MM.1S (cell line): ENCODE results near the gene KDM6A.
"Not testable (repeated sequence)": the region's sequence is repeated elsewhere in the genome, so short reads cannot be mapped to it uniquely, and the experiment has no call there.

ENCODE experiments used
- DNase-seq: peaks from one replicate; pipeline ENCODE4 v3.0.0-alpha.2; 2015
- H2AFZ ChIP-seq: fragments of 300-600 bp; sonication (generic); 2 replicates; pipeline ENCODE4 v1.6.0; 2016; ENCODE audit warnings: antibody characterized with exemption, low read length
- H3F3A ChIP-seq: fragments of 300-600 bp; sonication (generic); 2 replicates; pipeline ENCODE4 v1.6.1; 2016; ENCODE audit warnings: mild to moderate bottlenecking, antibody characterized with exemption, low read length, moderate library complexity, mixed read lengths; ENCODE audit not compliant: insufficient read depth
- H3K27ac ChIP-seq: fragments of 300-600 bp; sonication (generic); 2 replicates; pipeline ENCODE4 v1.5.1; 2016; ENCODE audit warnings: mild to moderate bottlenecking, low read length
- H3K27me3 ChIP-seq: fragments of 300-600 bp; sonication (generic); replicated peaks from 2 replicates; pipeline ENCODE4 v1.6.0; 2016; ENCODE audit warnings: low read length; ENCODE audit not compliant: insufficient read depth
- H3K36me3 ChIP-seq: fragments of 300-600 bp; sonication (generic); replicated peaks from 2 replicates; pipeline ENCODE4 v1.6.1; 2016; ENCODE audit warnings: mild to moderate bottlenecking, low read length, mixed read lengths; ENCODE audit not compliant: insufficient read depth
- H3K4me1 ChIP-seq: fragments of 300-600 bp; sonication (generic); 2 replicates; pipeline ENCODE4 v1.6.1; 2016; ENCODE audit warnings: low read length, mixed read lengths
- H3K4me2 ChIP-seq: fragments of 300-600 bp; sonication (generic); 2 replicates; pipeline ENCODE4 v1.6.0; 2016; ENCODE audit warnings: low read depth, low read length
- H3K4me3 ChIP-seq: fragments of 300-600 bp; sonication (generic); 2 replicates; pipeline ENCODE4 v1.5.1; 2016; ENCODE audit warnings: low read length, mixed read lengths
- H3K79me2 ChIP-seq: fragments of 300-600 bp; sonication (generic); 2 replicates; pipeline ENCODE4 v1.6.1; 2016; ENCODE audit warnings: mixed run types, low read length, mixed read lengths
- H3K9ac ChIP-seq: fragments of 300-600 bp; sonication (generic); 2 replicates; pipeline ENCODE4 v1.6.1; 2016; ENCODE audit warnings: low read length, mixed read lengths
- H3K9me2 ChIP-seq: fragments of 300-600 bp; sonication (generic); replicated peaks from 2 replicates; pipeline ENCODE4 v1.6.1; 2016; ENCODE audit warnings: mild to moderate bottlenecking, low read length, mixed read lengths; ENCODE audit not compliant: insufficient read depth
- H3K9me3 ChIP-seq: fragments of 300-600 bp; sonication (generic); replicated peaks from 2 replicates; pipeline ENCODE4 v1.6.1; 2016; ENCODE audit warnings: mild to moderate bottlenecking, low read length, mixed read lengths; ENCODE audit not compliant: insufficient read depth
- H4K20me1 ChIP-seq: fragments of 300-600 bp; sonication (generic); 2 replicates; pipeline ENCODE4 v1.6.1; 2016; ENCODE audit warnings: mild to moderate bottlenecking, low read length, moderate library complexity, mixed read lengths; ENCODE audit not compliant: insufficient read depth
- EZH2 ChIP-seq: fragments of 300-600 bp; sonication (generic); optimal IDR thresholded peaks from 2 replicates; pipeline ENCODE3; 2017; ENCODE audit warnings: low read depth, mild to moderate bottlenecking, antibody characterized with exemption, low read length, mixed read lengths
- EZH2phosphoT487 ChIP-seq: fragments of 300-600 bp; sonication (generic); IDR thresholded peaks from 2 replicates; pipeline ENCODE4 v1.6.1; 2018; ENCODE audit warnings: antibody characterized with exemption, low read length
- TF ChIP-seq, protein P1 (sequence below): fragments of 300-600 bp; sonication (generic); IDR thresholded peaks from 2 replicates; pipeline ENCODE4 v1.5.1; 2016; ENCODE audit warnings: antibody characterized with exemption, low read length, mixed read lengths

Gene KDM6A

DNA sequence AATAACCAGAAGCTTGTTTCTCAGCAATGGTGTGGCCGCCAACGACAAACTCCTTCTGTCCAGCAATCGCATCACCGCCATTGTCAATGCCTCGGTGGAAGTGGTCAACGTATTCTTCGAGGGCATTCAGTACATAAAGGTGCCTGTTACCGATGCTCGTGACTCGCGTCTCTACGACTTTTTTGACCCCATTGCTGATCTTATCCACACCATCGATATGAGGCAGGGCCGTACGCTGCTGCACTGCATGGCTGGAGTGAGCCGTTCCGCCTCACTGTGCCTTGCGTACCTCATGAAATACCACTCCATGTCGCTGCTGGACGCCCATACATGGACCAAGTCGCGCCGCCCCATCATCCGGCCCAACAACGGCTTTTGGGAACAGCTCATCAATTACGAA is 28.8 kb upstream of the KDM6A start:
- no peaks in the 10 kb centered on the region for H3F3A ChIP-seq
- no peak overlapping the region for H2AFZ ChIP-seq
- no peaks in the 10 kb centered on the region for H3K4me1 ChIP-seq
- no peaks in the 10 kb centered on the region for H3K79me2 ChIP-seq
- H3K4me2 ChIP-seq: no peak overlapping the region
- no peak overlapping the region for H3K4me3 ChIP-seq
- DNase-seq: no peak
- H4K20me1 ChIP-seq: no peaks in the 10 kb centered on the region
- no peaks in the 10 kb centered on the region for H3K9me2 ChIP-seq
- TF ChIP-seq EZH2phosphoT487: no peak
- no peak for TF ChIP-seq EZH2
- TF ChIP-seq, protein P1, sequence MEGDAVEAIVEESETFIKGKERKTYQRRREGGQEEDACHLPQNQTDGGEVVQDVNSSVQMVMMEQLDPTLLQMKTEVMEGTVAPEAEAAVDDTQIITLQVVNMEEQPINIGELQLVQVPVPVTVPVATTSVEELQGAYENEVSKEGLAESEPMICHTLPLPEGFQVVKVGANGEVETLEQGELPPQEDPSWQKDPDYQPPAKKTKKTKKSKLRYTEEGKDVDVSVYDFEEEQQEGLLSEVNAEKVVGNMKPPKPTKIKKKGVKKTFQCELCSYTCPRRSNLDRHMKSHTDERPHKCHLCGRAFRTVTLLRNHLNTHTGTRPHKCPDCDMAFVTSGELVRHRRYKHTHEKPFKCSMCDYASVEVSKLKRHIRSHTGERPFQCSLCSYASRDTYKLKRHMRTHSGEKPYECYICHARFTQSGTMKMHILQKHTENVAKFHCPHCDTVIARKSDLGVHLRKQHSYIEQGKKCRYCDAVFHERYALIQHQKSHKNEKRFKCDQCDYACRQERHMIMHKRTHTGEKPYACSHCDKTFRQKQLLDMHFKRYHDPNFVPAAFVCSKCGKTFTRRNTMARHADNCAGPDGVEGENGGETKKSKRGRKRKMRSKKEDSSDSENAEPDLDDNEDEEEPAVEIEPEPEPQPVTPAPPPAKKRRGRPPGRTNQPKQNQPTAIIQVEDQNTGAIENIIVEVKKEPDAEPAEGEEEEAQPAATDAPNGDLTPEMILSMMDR: no peak
- H3K36me3 ChIP-seq: no peaks in the 10 kb centered on the region
- no peak overlapping the region for H3K27ac ChIP-seq
- H3K9ac ChIP-seq: no peak overlapping the region
- H3K27me3 ChIP-seq: no peaks in the 10 kb centered on the region
- no peaks in the 10 kb centered on the region for H3K9me3 ChIP-seq

DNA sequence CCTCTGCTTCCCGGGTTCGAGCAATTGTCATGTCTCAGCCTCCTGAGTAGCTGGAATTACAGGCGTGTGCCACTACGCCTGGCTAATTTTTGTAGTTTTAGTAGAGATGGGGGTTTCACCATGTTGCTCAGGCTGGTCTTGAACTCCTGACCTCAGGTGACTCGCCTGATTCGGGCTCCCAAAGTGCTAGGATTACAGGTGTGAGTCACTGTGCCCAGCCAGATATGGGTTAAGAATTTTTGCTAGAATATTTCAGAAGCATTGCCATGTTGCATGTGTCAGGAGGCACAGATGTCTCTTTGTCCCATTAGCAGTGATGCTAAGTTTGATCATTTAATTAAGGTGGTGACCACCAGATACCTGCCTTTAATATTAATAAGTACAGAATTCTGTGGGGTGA is 22.1 kb upstream of the KDM6A start:
- H3K4me2 ChIP-seq, H3K27ac ChIP-seq, H3K36me3 ChIP-seq, H3K4me3 ChIP-seq, H3K9ac ChIP-seq, H4K20me1 ChIP-seq, H3K27me3 ChIP-seq, H3K4me1 ChIP-seq, H3F3A ChIP-seq, H3K9me3 ChIP-seq, H3K9me2 ChIP-seq, H2AFZ ChIP-seq, DNase-seq, H3K79me2 ChIP-seq: not testable (repeated sequence)

DNA sequence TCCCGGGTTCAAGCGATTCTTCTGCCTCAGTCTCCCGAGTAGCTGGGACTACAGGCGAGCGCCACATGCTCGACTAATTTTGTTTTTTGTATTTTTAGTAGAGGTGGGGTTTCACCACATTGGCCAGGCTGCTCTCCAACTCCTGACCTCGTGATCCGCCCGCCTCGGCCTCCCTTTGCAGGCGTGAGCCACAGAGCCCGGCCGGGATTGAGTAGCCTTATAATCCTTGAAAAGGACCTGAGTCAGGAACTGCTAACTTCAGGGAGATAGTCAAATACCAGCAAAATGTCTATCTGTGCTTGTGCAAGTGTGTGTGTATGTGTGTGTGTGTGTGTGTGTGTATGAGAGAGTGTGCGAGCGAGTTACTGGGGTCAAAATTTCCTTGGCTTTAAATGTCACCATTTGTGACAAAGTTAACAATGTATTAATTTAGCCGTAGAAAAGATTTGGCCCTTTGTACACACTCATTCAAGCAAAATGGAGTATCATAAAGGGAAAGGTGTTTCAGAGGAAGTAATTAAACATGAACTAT is 1.8 kb upstream of the KDM6A start:
- TF ChIP-seq EZH2 (no peak), EZH2phosphoT487 (no peak)
- TF ChIP-seq, protein P1: no peak

More for the DNA sequence above, 1.8 kb upstream of the KDM6A start:
- H3K36me3 ChIP-seq: no peaks in the 10 kb centered on the region
- H3K9me2 ChIP-seq: no peaks in the 10 kb centered on the region
- peak overlapping the region; percentile 91; the same call in 1 of the 2 replicates for H3K9ac ChIP-seq
- no peaks in the 10 kb centered on the region for H4K20me1 ChIP-seq
- H3K27me3 ChIP-seq: no peaks in the 10 kb centered on the region
- peak overlapping the region; percentile 85; the same call in 1 of the 2 replicates for H3K4me3 ChIP-seq
- peaks cover 10% of the 10 kb centered on the region; the same call in 1 of the 2 replicates for H3F3A ChIP-seq
- no peaks in the 10 kb centered on the region for H3K4me1 ChIP-seq
- H3K4me2 ChIP-seq: peak overlapping the region; percentile 66; the same call in 1 of the 2 replicates
- H3K79me2 ChIP-seq: peaks cover 42% of the 10 kb centered on the region
- H3K9me3 ChIP-seq: no peaks in the 10 kb centered on the region
- H3K27ac ChIP-seq: no peak overlapping the region
- DNase-seq: no peak
- H2AFZ ChIP-seq: no peak overlapping the region
